ENCODE data around the gene RPL7L1. TPM values are rescaled to one million over a fixed set of nuclear protein-coding genes. Genes with fewer than 3 reads are reported as not detected.

The RPL7L1 gene
- total RNA-seq, 5 donors from 2014 or later (not counting 1 experiment from before 2014, with no cell fraction given) = 62.5 to 89.2 (median 81.3) TPM

DNA sequence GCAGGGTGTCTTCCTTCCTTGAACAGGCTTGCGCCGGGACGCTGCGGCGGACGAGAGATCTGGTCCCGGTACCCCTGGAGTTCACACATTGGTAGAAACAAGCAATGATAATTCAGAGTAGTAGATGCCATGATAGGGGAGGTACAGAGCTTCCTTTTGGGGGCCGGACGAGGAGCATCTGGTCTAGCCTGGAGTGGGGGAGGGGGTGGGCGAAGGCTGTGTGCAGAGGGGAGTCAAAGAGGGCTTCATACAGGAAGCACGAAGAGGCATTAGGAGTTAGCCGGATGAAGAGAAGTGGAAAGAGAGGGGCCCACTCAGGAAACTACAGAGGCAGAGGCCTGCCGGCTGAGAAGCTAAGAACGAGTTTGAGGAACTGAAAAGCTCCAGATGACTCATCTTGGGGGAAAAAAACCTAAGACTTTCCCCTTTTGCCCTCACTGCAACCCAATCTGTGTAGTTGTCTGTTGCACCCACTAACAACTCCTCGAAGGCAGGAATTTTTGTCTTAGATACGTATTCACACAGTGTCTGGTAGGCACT is 50.5 kb downstream of the RPL7L1 start:
- Mint-ChIP-seq H3K4me3 (peak overlapping the region; percentile 86 to 99 (median 96)), H3K27ac (peak overlapping the region; percentile 98 to 99), H3K27me3 (no peaks in the 10 kb centered on the region), H3K9me3 (no peaks in the 10 kb centered on the region), H3K4me1 (peaks cover 45 to 57% (median 51%) of the 10 kb centered on the region in 3 donors), H3K36me3 (peaks cover 17% of the 10 kb centered on the region)
- DNase-seq (peak in 14 of 35 experiments; percentile 21 to 78 (median 34)), ATAC-seq (replicated peaks in 1 of 4) (peak; percentile 16 to 26 (median 22))
- H3K36me3 ChIP-seq (ENCODE audit: control insufficient read depth in 2 of 2, extremely low read depth in 1 of 2, insufficient read depth in 1 of 2, low read length in 1 of 2) = peaks cover 0 to 16% of the 10 kb centered on the region in 2 donors
- CTCF ChIA-PET = interaction anchor here (0.6 to 2.2 kb wide), 10 partner anchors 29 to 946 kb away, joined by 3 to 22 read pairs (median 3); partner anchors contain the start of genes KLHDC3 (in 1 of the 2), MEA1 (in 1 of the 2), PPP2R5D (in 1 of the 2) and RPL7L1 (in 1 of the 2)
- H3K4me3 ChIP-seq (ENCODE audit: control insufficient read depth in 1 of 2, extremely low read depth in 1 of 2, low read length in 1 of 2) = peak overlapping the region; percentile 77 to 84
- H3K27ac ChIP-seq (ENCODE audit: low read length) = peak overlapping the region; percentile 94
- H3K27me3 ChIP-seq (replicated peaks in 1 of 2; ENCODE audit: control insufficient read depth in 2 of 2, extremely low read depth in 1 of 2, insufficient read depth in 2 of 2, low read length in 1 of 2) = no peaks in the 10 kb centered on the region
- POLR2A ChIA-PET = interaction anchor here (0.6 to 2.4 kb wide), 15 partner anchors 29 to 1457 kb away, joined by 3 to 25 read pairs (median 4); partner anchors contain the start of genes KLHDC3 (in 2 of the 2), PPP2R5D (in 2 of the 2), HSP90AB1 (in 1 of the 2) and KLC4 (in 1 of the 2)
- peaks cover 16 to 57% of the 10 kb centered on the region in 2 experiments for H3K4me1 ChIP-seq (ENCODE audit: control insufficient read depth in 1 of 2, extremely low read depth in 1 of 2, insufficient read depth in 2 of 2, low read length in 2 of 2)
- no peaks in the 10 kb centered on the region for H3K9me3 ChIP-seq
- 0% methylated on average over 4 of the region's 16 CpGs for WGBS (ENCODE audit: insufficient coverage)

DNA sequence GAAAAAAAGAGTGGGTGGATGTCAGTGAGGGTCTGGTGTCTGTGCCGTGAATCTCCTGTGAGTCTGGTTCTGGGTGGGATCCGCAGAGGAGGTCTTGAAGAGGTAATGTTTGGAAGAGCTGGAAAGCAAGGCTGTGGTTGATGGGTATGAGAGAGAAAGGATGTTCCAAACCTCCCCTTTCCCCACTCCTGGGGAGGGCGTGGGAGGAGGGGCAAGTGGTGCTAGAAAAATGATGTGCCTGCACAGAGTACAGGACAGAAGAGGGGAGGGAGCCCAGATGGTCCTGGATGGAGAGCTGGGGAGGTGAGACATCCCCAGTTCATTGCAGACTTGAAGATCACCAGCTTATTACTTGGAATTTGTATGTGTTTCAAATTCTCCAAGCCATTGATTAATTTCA is 53.0 kb downstream of the RPL7L1 start:
- Mint-ChIP-seq H3K4me3 (peak overlapping the region; percentile 64 to 86 (median 72)), H3K9me3 (no peaks in the 10 kb centered on the region), H3K36me3 (peaks cover 32% of the 10 kb centered on the region), H3K27me3 (no peaks in the 10 kb centered on the region), H3K27ac (peak overlapping the region; percentile 82 to 87), H3K4me1 (peaks cover 51 to 72% (median 58%) of the 10 kb centered on the region in 3 donors)
- no peak for ATAC-seq (replicated peaks in 1 of 4)
- H3K9me3 ChIP-seq = no peaks in the 10 kb centered on the region
- no peak overlapping the region for H3K4me3 ChIP-seq (ENCODE audit: control insufficient read depth in 1 of 2, extremely low read depth in 1 of 2, low read length in 1 of 2)
- H3K36me3 ChIP-seq (ENCODE audit: control insufficient read depth in 2 of 2, extremely low read depth in 1 of 2, insufficient read depth in 1 of 2, low read length in 1 of 2) = peaks cover 11 to 41% of the 10 kb centered on the region in 2 donors
- H3K27ac ChIP-seq (ENCODE audit: low read length) = peak overlapping the region; percentile 40
- peaks cover 14 to 57% of the 10 kb centered on the region in 2 experiments for H3K4me1 ChIP-seq (ENCODE audit: control insufficient read depth in 1 of 2, extremely low read depth in 1 of 2, insufficient read depth in 2 of 2, low read length in 2 of 2)
- WGBS (ENCODE audit: insufficient coverage) = 40% methylated on average over 1 of the region's 3 CpGs
- H3K27me3 ChIP-seq (replicated peaks in 1 of 2; ENCODE audit: control insufficient read depth in 2 of 2, extremely low read depth in 1 of 2, insufficient read depth in 2 of 2, low read length in 1 of 2) = no peaks in the 10 kb centered on the region
- ChIA-PET CTCF (interaction anchor here in 1 of 2 donors (0.6 kb wide), 1 partner anchor 34 kb away, joined by 3 read pairs; no protein-coding TSS in a partner anchor), POLR2A (no interaction called here)
- DNase-seq = no peak

DNA sequence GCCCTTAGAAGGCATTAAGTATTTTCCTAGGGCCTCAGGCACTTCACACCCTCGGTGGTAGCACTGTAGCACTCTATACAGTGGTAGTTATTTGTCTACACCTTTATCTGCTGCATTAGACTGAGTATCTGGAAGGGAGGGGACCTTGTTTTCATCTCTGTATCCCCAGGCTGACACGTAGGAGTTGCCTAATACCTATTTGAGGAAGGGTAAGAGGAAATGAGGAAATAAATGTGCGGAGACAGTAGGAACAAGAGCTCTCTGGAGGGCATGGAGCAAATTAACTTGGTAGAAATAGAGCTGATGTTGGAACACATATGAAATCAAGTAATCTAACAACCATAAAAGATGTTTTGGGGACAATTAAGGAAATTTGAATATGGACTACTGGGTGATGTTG is 53.8 kb downstream of the RPL7L1 start:
- ChIA-PET CTCF (no interaction called here), POLR2A (interaction anchor here in 1 of 2 donors (0.5 kb wide), 1 partner anchor 273 kb away, joined by 3 read pairs; no protein-coding TSS in a partner anchor)
- ATAC-seq (replicated peaks in 1 of 4) = no peak
- Mint-ChIP-seq H3K4me1 (peaks cover 57 to 74% (median 61%) of the 10 kb centered on the region in 3 donors), H3K27ac (peak overlapping the region; percentile 82 to 87), H3K4me3 (peak overlapping the region; percentile 11 to 86 (median 47)), H3K36me3 (peaks cover 37% of the 10 kb centered on the region), H3K27me3 (no peaks in the 10 kb centered on the region), H3K9me3 (no peaks in the 10 kb centered on the region)
- no peaks in the 10 kb centered on the region for H3K9me3 ChIP-seq
- WGBS (ENCODE audit: insufficient coverage) = 27% methylated on average over 2 of the region's 3 CpGs
- H3K4me3 ChIP-seq (ENCODE audit: control insufficient read depth in 1 of 2, extremely low read depth in 1 of 2, low read length in 1 of 2) = no peak overlapping the region
- peaks cover 17 to 49% of the 10 kb centered on the region in 2 donors for H3K36me3 ChIP-seq (ENCODE audit: control insufficient read depth in 2 of 2, extremely low read depth in 1 of 2, insufficient read depth in 1 of 2, low read length in 1 of 2)
- no peak for DNase-seq
- H3K27me3 ChIP-seq (replicated peaks in 1 of 2; ENCODE audit: control insufficient read depth in 2 of 2, extremely low read depth in 1 of 2, insufficient read depth in 2 of 2, low read length in 1 of 2) = no peaks in the 10 kb centered on the region
- no peak overlapping the region for H3K27ac ChIP-seq (ENCODE audit: low read length)
- H3K4me1 ChIP-seq (ENCODE audit: control insufficient read depth in 1 of 2, extremely low read depth in 1 of 2, insufficient read depth in 2 of 2, low read length in 2 of 2) = peaks cover 13 to 51% of the 10 kb centered on the region in 2 experiments

DNA sequence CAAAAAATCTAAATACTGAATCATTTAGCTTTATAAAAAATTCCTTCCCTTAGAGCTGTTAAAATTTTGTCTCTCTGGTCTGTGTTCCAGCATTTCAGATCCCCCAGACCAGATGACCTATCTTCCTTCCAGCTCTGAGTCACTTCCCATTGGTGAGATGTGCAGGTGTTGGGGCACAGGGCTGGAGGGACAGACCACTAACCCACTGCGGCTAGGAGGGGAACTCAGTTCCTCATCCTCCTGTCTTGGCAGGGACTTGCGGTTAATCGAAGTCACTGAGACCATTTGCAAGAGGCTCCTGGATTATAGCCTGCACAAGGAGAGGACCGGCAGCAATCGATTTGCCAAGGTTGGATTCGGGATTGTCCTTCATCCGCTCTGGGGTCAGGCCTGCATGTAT is 55.9 kb downstream of the RPL7L1 start:
- no peaks in the 10 kb centered on the region for H3K9me3 ChIP-seq
- no peak for ATAC-seq (replicated peaks in 1 of 4)
- H3K27ac ChIP-seq (ENCODE audit: low read length) = no peak overlapping the region
- H3K27me3 ChIP-seq (replicated peaks in 1 of 2; ENCODE audit: control insufficient read depth in 2 of 2, extremely low read depth in 1 of 2, insufficient read depth in 2 of 2, low read length in 1 of 2) = no peaks in the 10 kb centered on the region
- peak overlapping the region in 1 of 2 donors; percentile 64 for H3K27ac Mint-ChIP-seq
- H3K4me1 ChIP-seq (ENCODE audit: control insufficient read depth in 1 of 2, extremely low read depth in 1 of 2, insufficient read depth in 2 of 2, low read length in 2 of 2) = peaks cover 12 to 39% of the 10 kb centered on the region in 2 experiments
- DNase-seq = no peak
- WGBS (ENCODE audit: insufficient coverage) = 53% methylated on average over 5 of the region's 7 CpGs
- POLR2A ChIA-PET = interaction anchor here in 1 of 2 donors (0.6 to 0.9 kb wide), 2 partner anchors 45 to 240 kb away, joined by 3 read pairs; no protein-coding TSS in a partner anchor
- H3K4me3 Mint-ChIP-seq = no peak overlapping the region
- peaks cover 46 to 61% (median 51%) of the 10 kb centered on the region in 3 donors for H3K4me1 Mint-ChIP-seq
- no peaks in the 10 kb centered on the region for H3K27me3 Mint-ChIP-seq
- peaks cover 41% of the 10 kb centered on the region for H3K36me3 Mint-ChIP-seq
- CTCF ChIA-PET = interaction anchor here in 1 of 2 donors (0.6 kb wide), 1 partner anchor 151 kb away, joined by 4 read pairs; no protein-coding TSS in a partner anchor
- H3K36me3 ChIP-seq (ENCODE audit: control insufficient read depth in 2 of 2, extremely low read depth in 1 of 2, insufficient read depth in 1 of 2, low read length in 1 of 2) = peaks cover 25 to 68% of the 10 kb centered on the region in 2 donors
- H3K4me3 ChIP-seq (ENCODE audit: control insufficient read depth in 1 of 2, extremely low read depth in 1 of 2, low read length in 1 of 2) = no peak overlapping the region
- H3K9me3 Mint-ChIP-seq = no peaks in the 10 kb centered on the region

DNA sequence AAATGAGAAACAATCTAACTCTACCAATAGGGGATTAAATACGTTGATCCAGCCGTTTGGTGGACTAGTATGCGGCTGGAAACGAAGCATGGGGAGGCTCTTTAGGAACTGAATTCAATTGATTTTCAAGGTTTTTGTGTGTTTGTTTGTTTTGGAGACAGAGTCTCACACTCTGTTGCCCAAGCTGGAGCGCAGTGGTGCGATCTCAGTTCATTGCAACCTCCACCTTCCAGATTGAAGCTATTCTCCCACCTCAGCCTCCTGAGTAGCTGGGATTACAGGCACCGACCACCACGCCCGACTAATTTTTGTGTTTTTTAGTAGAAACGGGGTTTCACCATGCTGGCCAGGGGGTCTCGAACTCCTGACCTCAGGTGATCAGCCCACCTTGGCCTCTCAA is 57.0 kb downstream of the RPL7L1 start:
- CTCF ChIA-PET = no interaction called here
- peaks cover 11 to 29% of the 10 kb centered on the region in 2 experiments for H3K4me1 ChIP-seq (ENCODE audit: control insufficient read depth in 1 of 2, extremely low read depth in 1 of 2, insufficient read depth in 2 of 2, low read length in 2 of 2)

DNA sequence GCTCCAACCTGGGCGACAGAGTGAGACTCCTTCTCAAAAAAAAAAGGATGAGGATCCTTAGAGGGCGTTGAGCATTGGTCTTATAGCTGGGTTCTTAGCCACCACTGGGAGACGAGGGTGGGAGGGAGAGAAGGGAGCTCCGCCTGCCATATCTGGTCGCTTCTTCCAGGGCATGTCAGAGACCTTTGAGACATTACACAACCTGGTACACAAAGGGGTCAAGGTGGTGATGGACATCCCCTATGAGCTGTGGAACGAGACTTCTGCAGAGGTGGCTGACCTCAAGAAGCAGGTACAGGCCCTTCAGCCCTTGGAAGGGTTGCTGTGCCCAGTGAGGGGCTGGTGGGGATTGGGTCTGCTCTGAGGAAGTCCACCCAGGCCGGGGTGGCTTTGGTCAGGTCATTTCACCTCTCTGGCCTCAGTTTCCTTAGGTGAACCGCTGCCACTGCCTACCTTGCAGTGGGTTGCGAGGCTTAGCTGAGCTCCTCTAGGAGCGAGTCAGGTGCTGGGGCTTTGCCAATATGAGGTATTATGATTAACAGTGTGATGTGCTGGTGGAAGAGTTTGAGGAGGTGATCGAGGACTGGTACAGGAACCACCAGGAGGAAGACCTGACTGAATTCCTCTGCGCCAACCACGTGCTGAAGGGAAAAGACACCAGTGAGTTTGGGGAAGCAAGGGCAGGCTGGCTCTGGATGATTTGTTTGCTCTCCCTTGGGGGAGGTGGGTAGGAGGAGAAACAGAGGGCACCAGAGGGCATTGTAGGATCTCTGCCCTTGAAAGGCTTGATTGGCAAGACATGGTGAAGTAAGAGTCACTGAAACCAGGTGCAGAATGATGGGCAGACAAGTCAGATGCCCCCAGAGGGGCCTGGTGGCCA is 58.4 kb downstream of the RPL7L1 start:
- WGBS (ENCODE audit: insufficient coverage) = 98% methylated on average over 10 of the region's 13 CpGs
- peak overlapping the region; percentile 15 to 83 for H3K27ac Mint-ChIP-seq
- CTCF ChIA-PET = interaction anchor here in 1 of 2 donors (0.6 kb wide), 1 partner anchor 848 kb away, joined by 3 read pairs; no protein-coding TSS in a partner anchor
- no peak overlapping the region for H3K27ac ChIP-seq (ENCODE audit: low read length)
- H3K9me3 ChIP-seq = no peaks in the 10 kb centered on the region
- no peaks in the 10 kb centered on the region for H3K9me3 Mint-ChIP-seq
- no peak overlapping the region for H3K4me3 ChIP-seq (ENCODE audit: control insufficient read depth in 1 of 2, extremely low read depth in 1 of 2, low read length in 1 of 2)
- peaks cover 34% of the 10 kb centered on the region for H3K36me3 Mint-ChIP-seq
- POLR2A ChIA-PET = no interaction called here
- ATAC-seq (replicated peaks in 1 of 4) = no peak
- no peaks in the 10 kb centered on the region for H3K27me3 Mint-ChIP-seq
- no peak for DNase-seq
- no peaks in the 10 kb centered on the region for H3K27me3 ChIP-seq (replicated peaks in 1 of 2; ENCODE audit: control insufficient read depth in 2 of 2, extremely low read depth in 1 of 2, insufficient read depth in 2 of 2, low read length in 1 of 2)
- H3K4me1 ChIP-seq (ENCODE audit: control insufficient read depth in 1 of 2, extremely low read depth in 1 of 2, insufficient read depth in 2 of 2, low read length in 2 of 2) = peaks cover 5 to 15% of the 10 kb centered on the region in 2 experiments
- H3K36me3 ChIP-seq (ENCODE audit: control insufficient read depth in 2 of 2, extremely low read depth in 1 of 2, insufficient read depth in 1 of 2, low read length in 1 of 2) = peaks cover 30 to 79% of the 10 kb centered on the region in 2 donors
- H3K4me1 Mint-ChIP-seq = peaks cover 23 to 38% (median 30%) of the 10 kb centered on the region in 3 donors
- no peak overlapping the region for H3K4me3 Mint-ChIP-seq

More for the DNA sequence above, 57.0 kb downstream of the RPL7L1 start:
- H3K9me3 Mint-ChIP-seq = no peaks in the 10 kb centered on the region
- H3K4me3 ChIP-seq (ENCODE audit: control insufficient read depth in 1 of 2, extremely low read depth in 1 of 2, low read length in 1 of 2) = no peak overlapping the region
- H3K27ac ChIP-seq (ENCODE audit: low read length) = no peak overlapping the region
- no peaks in the 10 kb centered on the region for H3K27me3 ChIP-seq (replicated peaks in 1 of 2; ENCODE audit: control insufficient read depth in 2 of 2, extremely low read depth in 1 of 2, insufficient read depth in 2 of 2, low read length in 1 of 2)
- peaks cover 38% of the 10 kb centered on the region for H3K36me3 Mint-ChIP-seq
- peaks cover 36 to 50% (median 41%) of the 10 kb centered on the region in 3 donors for H3K4me1 Mint-ChIP-seq
- H3K9me3 ChIP-seq = no peaks in the 10 kb centered on the region
- H3K36me3 ChIP-seq (ENCODE audit: control insufficient read depth in 2 of 2, extremely low read depth in 1 of 2, insufficient read depth in 1 of 2, low read length in 1 of 2) = peaks cover 30 to 75% of the 10 kb centered on the region in 2 donors
- DNase-seq (no peak), ATAC-seq (replicated peaks in 1 of 4) (no peak)
- POLR2A ChIA-PET = interaction anchor here in 1 of 2 donors (0.6 kb wide), 1 partner anchor 17 kb away, joined by 3 read pairs; no protein-coding TSS in a partner anchor
- WGBS (ENCODE audit: insufficient coverage) = 94% methylated on average over 7 of the region's 11 CpGs
- H3K27me3 Mint-ChIP-seq = no peaks in the 10 kb centered on the region
- H3K4me3 Mint-ChIP-seq = no peak overlapping the region
- H3K27ac Mint-ChIP-seq = no peak overlapping the region
